Stimulated activated CD4-positive, alpha-beta T cell treated with anti-CD3 and anti-CD28 coated beads, TNF-alpha, amount 100 ng/mL, for 4 hours (primary cell): ENCODE measurements around the gene NUDT16.
"Not testable (repeated sequence)": the region's sequence is repeated elsewhere in the genome, so short reads cannot be mapped to it uniquely, and the experiment has no call there.

Experiments
- DNase-seq, 3 experiments: peaks; one replicate each; pipeline ENCODE4 v3.0.0-alpha.2; 2020; ENCODE audit warnings: low read depth in 3 of 3

The NUDT16 gene

GRCh38 chr3:131381445-131382291, at the start of gene NUDT16:
Gene NUDT16, plus strand, starts transcription at chr3:131381774. Its CDS starts 31 bp downstream, at chr3:131381805.
- peak; percentile 91 to 94 (median 94) for DNase-seq

- no peak for DNase-seq
Observed at GRCh38 chr3:131338948-131339640, 42.5 kb upstream of the NUDT16 start.

- no peak for DNase-seq
Observed at GRCh38 chr3:131341761-131342160, 39.8 kb upstream of the NUDT16 start.

GRCh38 chr3:131348911-131349310, 32.7 kb upstream of the NUDT16 start:
- no peak for DNase-seq

GRCh38 chr3:131349454-131349853, 32.1 kb upstream of the NUDT16 start:
- no peak for DNase-seq

- no peak for DNase-seq
Observed at GRCh38 chr3:131349946-131350347, 31.6 kb upstream of the NUDT16 start.

- no peak for DNase-seq
Observed at GRCh38 chr3:131350506-131350905, 31.1 kb upstream of the NUDT16 start.

- DNase-seq, result no peak
Observed at GRCh38 chr3:131353016-131353877, 28.3 kb upstream of the NUDT16 start.

GRCh38 chr3:131353986-131354385, 27.6 kb upstream of the NUDT16 start:
- no peak for DNase-seq

GRCh38 chr3:131356006-131356595, 25.5 kb upstream of the NUDT16 start:
- DNase-seq, result no peak

GRCh38 chr3:131357275-131357674, 24.3 kb upstream of the NUDT16 start:
- no peak for DNase-seq

GRCh38 chr3:131360191-131360755, 21.3 kb upstream of the NUDT16 start:
- no peak for DNase-seq

GRCh38 chr3:131361066-131361463, 20.5 kb upstream of the NUDT16 start:
- not testable (repeated sequence) for DNase-seq

- no peak for DNase-seq
Observed at GRCh38 chr3:131361464-131362421, 19.8 kb upstream of the NUDT16 start.

- no peak for DNase-seq
Observed at GRCh38 chr3:131363275-131363674, 18.3 kb upstream of the NUDT16 start.

GRCh38 chr3:131370935-131371687, 10.5 kb upstream of the NUDT16 start:
- DNase-seq, result no peak

- DNase-seq, result no peak
Observed at GRCh38 chr3:131371688-131372066, 9.9 kb upstream of the NUDT16 start.

- no peak for DNase-seq
Observed at GRCh38 chr3:131374741-131375140, 6.8 kb upstream of the NUDT16 start.

- DNase-seq, result not testable (repeated sequence)
Observed at GRCh38 chr3:131380821-131381444, 641 bp upstream of the NUDT16 start.
